ENCODE data around the gene RAD51. TPM values are rescaled to one million over a fixed set of nuclear protein-coding genes. Genes with fewer than 3 reads are reported as not detected.

Gene RAD51
- total RNA-seq, 1 experiment from 2014 or later: 14.5 TPM

- H3K27ac Mint-ChIP-seq (ENCODE audit: unreplicated experiment): peak within 1 kb of the TSS; percentile 90
- no peak for TF ChIP-seq CTCF (IDR thresholded peaks at IDR 0.05; ENCODE audit: unreplicated experiment)
- DNase-seq: peak; percentile 74
- no peaks in the 10 kb centered on the region for H3K27me3 Mint-ChIP-seq (ENCODE audit: unreplicated experiment)
- H3K9me3 Mint-ChIP-seq (ENCODE audit: low read depth, unreplicated experiment): no peaks in the 10 kb centered on the region
- H3K4me3 Mint-ChIP-seq (ENCODE audit: low read depth, unreplicated experiment): peak within 1 kb of the TSS; percentile 59
- intact Hi-C loops (cut with micrococcal nuclease; ENCODE audit: unreplicated experiment): loop anchor here (2.0 kb wide), 1 partner anchor 17 kb away; no protein-coding TSS in a partner anchor
- H3K36me3 Mint-ChIP-seq (ENCODE audit: insufficient read depth, unreplicated experiment): peaks cover 21% of the 10 kb centered on the region
- BruUV-seq (replicated peaks): no TSS peak
- peaks cover 22% of the 10 kb centered on the region for H3K4me1 Mint-ChIP-seq (ENCODE audit: low read depth, unreplicated experiment)
- CTCF ChIA-PET: interaction anchor here (0.6 to 2.1 kb wide), 5 partner anchors 13 to 124 kb away, joined by 3 to 8 read pairs (median 4); no protein-coding TSS in a partner anchor
Observed at GRCh38 chr15:40769274-40770146, 74.5 kb downstream of the RAD51 start, which contains the start of gene C15orf62. Gene C15orf62 (plus strand): TSS chr15:40769980. CDS start chr15:40770496, 516 bp downstream.

- TSS peak; percentile 26 for BruUV-seq (replicated peaks)
- Mint-ChIP-seq H3K36me3 (ENCODE audit: insufficient read depth, unreplicated experiment) (peaks cover 25% of the 10 kb centered on the region), H3K4me3 (ENCODE audit: low read depth, unreplicated experiment) (peak overlapping the region; percentile 59), H3K4me1 (ENCODE audit: low read depth, unreplicated experiment) (peaks cover 22% of the 10 kb centered on the region), H3K27ac (ENCODE audit: unreplicated experiment) (peak overlapping the region; percentile 90), H3K9me3 (ENCODE audit: low read depth, unreplicated experiment) (no peaks in the 10 kb centered on the region), H3K27me3 (ENCODE audit: unreplicated experiment) (no peaks in the 10 kb centered on the region)
- TF ChIP-seq CTCF (IDR thresholded peaks at IDR 0.05; ENCODE audit: unreplicated experiment): no peak
- no peak for DNase-seq
- intact Hi-C loops (cut with micrococcal nuclease; ENCODE audit: unreplicated experiment): no loop called here
- CTCF ChIA-PET: interaction anchor here (0.6 to 2.1 kb wide), 3 partner anchors 12 to 122 kb away, joined by 3 to 8 read pairs (median 8); no protein-coding TSS in a partner anchor
Observed at GRCh38 chr15:40770147-40770721, 75.3 kb downstream of the RAD51 start.

GRCh38 chr15:40771242-40771641 is 76.3 kb downstream of the RAD51 start:
- no peak overlapping the region for H3K27ac Mint-ChIP-seq (ENCODE audit: unreplicated experiment)
- intact Hi-C loops (cut with micrococcal nuclease; ENCODE audit: unreplicated experiment): no loop called here

GRCh38 chr15:40772014-40772413 is 77.0 kb downstream of the RAD51 start:
- no peaks in the 10 kb centered on the region for H3K9me3 Mint-ChIP-seq (ENCODE audit: low read depth, unreplicated experiment)
- DNase-seq: no peak
- H3K27me3 Mint-ChIP-seq (ENCODE audit: unreplicated experiment): no peaks in the 10 kb centered on the region
- CTCF ChIA-PET: no interaction called here
- peaks cover 30% of the 10 kb centered on the region for H3K4me1 Mint-ChIP-seq (ENCODE audit: low read depth, unreplicated experiment)
- intact Hi-C loops (cut with micrococcal nuclease; ENCODE audit: unreplicated experiment): no loop called here
- no peak overlapping the region for H3K4me3 Mint-ChIP-seq (ENCODE audit: low read depth, unreplicated experiment)
- BruUV-seq (replicated peaks): no TSS peak
- peaks cover 38% of the 10 kb centered on the region for H3K36me3 Mint-ChIP-seq (ENCODE audit: insufficient read depth, unreplicated experiment)
- no peak for TF ChIP-seq CTCF (IDR thresholded peaks at IDR 0.05; ENCODE audit: unreplicated experiment)
- no peak overlapping the region for H3K27ac Mint-ChIP-seq (ENCODE audit: unreplicated experiment)

More at GRCh38 chr15:40771242-40771641, 76.3 kb downstream of the RAD51 start:
- no peaks in the 10 kb centered on the region for H3K27me3 Mint-ChIP-seq (ENCODE audit: unreplicated experiment)
- no peak for DNase-seq
- TF ChIP-seq CTCF (IDR thresholded peaks at IDR 0.05; ENCODE audit: unreplicated experiment): no peak
- peaks cover 22% of the 10 kb centered on the region for H3K4me1 Mint-ChIP-seq (ENCODE audit: low read depth, unreplicated experiment)
- CTCF ChIA-PET: no interaction called here
- no TSS peak for BruUV-seq (replicated peaks)
- peaks cover 30% of the 10 kb centered on the region for H3K36me3 Mint-ChIP-seq (ENCODE audit: insufficient read depth, unreplicated experiment)
- no peaks in the 10 kb centered on the region for H3K9me3 Mint-ChIP-seq (ENCODE audit: low read depth, unreplicated experiment)
- no peak overlapping the region for H3K4me3 Mint-ChIP-seq (ENCODE audit: low read depth, unreplicated experiment)

Data from Calu3 (cell line).